CD14-positive monocyte (primary cell): ENCODE results near the gene OSBPL2. TPM values are rescaled to one million over a fixed set of nuclear protein-coding genes. Genes with fewer than 3 reads are reported as not detected.

ENCODE experiments used
- DNase-seq, 3 donors: peaks; one replicate each; pipeline ENCODE4 v3.0.0-alpha.2; 2011 to 2022
- H2AFZ ChIP-seq: 2 replicates; pipeline ENCODE4 v1.6.0; 2012; ENCODE audit warnings: mild to moderate bottlenecking, low read depth, low read length, inconsistent platforms; ENCODE audit not compliant: insufficient read depth, poor library complexity, severe bottlenecking
- H3K27ac ChIP-seq, 2 donors: 1 replicate in 1 of 2; 2 replicates in 1 of 2; pipeline ENCODE4 v1.5.1; 2012 to 2013; ENCODE audit warnings: low read length in 2 of 2, control low read depth in 1 of 2, inconsistent platforms in 1 of 2, low read depth in 1 of 2, mild to moderate bottlenecking in 1 of 2
- H3K27me3 ChIP-seq, 2 donors: one replicate each; pipeline versions ENCODE4 v1.6.0 to v1.6.1; 2011 to 2013; ENCODE audit warnings: low read length in 2 of 2; ENCODE audit not compliant: control insufficient read depth in 2 of 2, insufficient read depth in 2 of 2
- H3K36me3 ChIP-seq, 2 donors: replicated peaks in 1 of 2; 1 replicate in 1 of 2; 2 replicates in 1 of 2; pipeline versions ENCODE4 v1.5.1 to v1.6.1; 2012 to 2013; ENCODE audit warnings: low read length in 2 of 2, control low read depth in 1 of 2, inconsistent platforms in 1 of 2, mild to moderate bottlenecking in 1 of 2; ENCODE audit not compliant: insufficient read depth in 2 of 2, control insufficient read depth in 1 of 2
- H3K4me1 ChIP-seq, 2 donors: 1 replicate in 1 of 2; 2 replicates in 1 of 2; pipeline versions ENCODE4 v1.5.1 to v1.6.1; 2012 to 2013; ENCODE audit warnings: low read length in 2 of 2, control low read depth in 1 of 2, inconsistent platforms in 1 of 2, mild to moderate bottlenecking in 1 of 2, moderate library complexity in 1 of 2; ENCODE audit not compliant: insufficient read depth in 2 of 2, control insufficient read depth in 1 of 2
- H3K4me2 ChIP-seq: replicated peaks from 2 replicates; pipeline ENCODE3; 2012; ENCODE audit warnings: low read length, moderate library complexity, mild to moderate bottlenecking; ENCODE audit not compliant: poor library complexity, severe bottlenecking; ENCODE audit errors: extremely low read depth
- H3K4me3 ChIP-seq, 3 experiments: fragments of 200-600 bp in 1 of 3; sonication (generic) in 1 of 3; replicated peaks in 1 of 3; 1 replicate in 2 of 3; 2 replicates in 1 of 3; pipeline ENCODE4 v1.5.1; 2011 to 2013; ENCODE audit warnings: low read length in 3 of 3, mild to moderate bottlenecking in 3 of 3, control low read depth in 2 of 3, low read depth in 2 of 3, inconsistent platforms in 1 of 3, moderate library complexity in 1 of 3
- H3K79me2 ChIP-seq: 2 replicates; pipeline ENCODE4 v1.6.0; 2012; ENCODE audit warnings: mild to moderate bottlenecking, control low read depth, inconsistent platforms, low read length, moderate library complexity; ENCODE audit not compliant: insufficient read depth
- H3K9ac ChIP-seq: 2 replicates; pipeline ENCODE4 v1.6.0; 2017; ENCODE audit warnings: low read length, mild to moderate bottlenecking; ENCODE audit not compliant: insufficient read depth, poor library complexity, severe bottlenecking
- H3K9me3 ChIP-seq, 2 donors: replicated peaks in 1 of 2; 1 replicate in 1 of 2; 2 replicates in 1 of 2; pipeline versions ENCODE4 v1.5.1 to v1.6.1; 2012 to 2013; ENCODE audit warnings: low read length in 2 of 2, control low read depth in 1 of 2; ENCODE audit not compliant: control insufficient read depth in 1 of 2, insufficient read depth in 1 of 2
- H4K20me1 ChIP-seq: 2 replicates; pipeline ENCODE4 v1.6.0; 2012; ENCODE audit warnings: mild to moderate bottlenecking, low read length, control low read depth, moderate library complexity; ENCODE audit not compliant: insufficient read depth
- H3K27ac Mint-ChIP-seq, 7 donors: one replicate each; pipeline ENCODE4 v1.8.0; 2020; ENCODE audit warnings: mild to moderate bottlenecking in 7 of 7, mixed read lengths in 7 of 7, moderate library complexity in 6 of 7, inconsistent platforms in 2 of 7
- H3K27me3 Mint-ChIP-seq, 3 donors: one replicate each; pipeline ENCODE4 v1.8.0; 2021 to 2022; ENCODE audit warnings: low read depth in 3 of 3, mild to moderate bottlenecking in 3 of 3, mixed read lengths in 3 of 3, moderate library complexity in 3 of 3, inconsistent platforms in 1 of 3
- H3K36me3 Mint-ChIP-seq, 2 donors: one replicate each; pipeline ENCODE4 v1.8.0; 2020; ENCODE audit warnings: mixed read lengths in 2 of 2, inconsistent platforms in 1 of 2, mild to moderate bottlenecking in 1 of 2
- H3K4me1 Mint-ChIP-seq: one replicate; pipeline ENCODE4 v1.8.0; 2020; ENCODE audit warnings: mild to moderate bottlenecking, mixed read lengths
- H3K4me3 Mint-ChIP-seq, 2 donors: one replicate each; pipeline ENCODE4 v1.8.0; 2020; ENCODE audit warnings: mild to moderate bottlenecking in 2 of 2, mixed read lengths in 2 of 2, moderate library complexity in 1 of 2
- H3K9me3 Mint-ChIP-seq, 7 donors: one replicate each; pipeline ENCODE4 v1.8.0; 2020 to 2022; ENCODE audit warnings: mixed read lengths in 7 of 7, mild to moderate bottlenecking in 6 of 7, moderate library complexity in 6 of 7, inconsistent platforms in 2 of 7
- CTCF ChIP-seq: fragments of 200-600 bp; IDR thresholded peaks from one replicate; pipeline ENCODE4 v1.8.0; 2022; ENCODE audit warnings: antibody characterized with exemption, mild to moderate bottlenecking
- WGBS: methylation state at CpG from one replicate; pipeline ENCODE4 v1.1.5; 2013; ENCODE audit warnings: missing lambda C conversion rate; ENCODE audit not compliant: insufficient coverage; 5-methylcytosine and 5-hydroxymethylcytosine counted together
- intact Hi-C, 2 donors: fragments of 100-400 bp; cut with micrococcal nuclease; formaldehyde crosslinking; loops; one replicate each; pipeline versions ENCODE4 v1.15.0 to v1.15.1; 2023
- polyA plus RNA-seq, 3 donors: library from polyadenylated mRNA; depleted of rRNA in 1 of 3; unstranded in 2 of 3; stranded (reverse) in 1 of 3; fragments of 300-500 nt in 2 of 3; fragments of >200 nt in 1 of 3; fragmentation: Illumina TruSeq in 2 of 3; gene quantifications; 1 replicate in 2 of 3; 2 replicates in 1 of 3; pipeline ENCODE4 v1.2.3, GENCODE V29; 2012 to 2021

The OSBPL2 gene
- polyA plus RNA-seq, 3 donors = 12.9 to 29.1 (median 17.9) TPM

GRCh38 chr20:62246431-62246830 is 8.1 kb downstream of the OSBPL2 start:
- intact Hi-C loops = no loop called here
- Histone ChIP-seq H3K79me2 (peaks cover 90% of the 10 kb centered on the region), H3K9ac (no peak overlapping the region), H3K9me3 (no peaks in the 10 kb centered on the region), H3K27ac (no peak overlapping the region), H4K20me1 (peaks cover 100% of the 10 kb centered on the region), H3K4me3 (no peak overlapping the region), H3K36me3 (peaks cover 18 to 38% of the 10 kb centered on the region in 2 donors), H2AFZ (no peak overlapping the region), H3K27me3 (no peaks in the 10 kb centered on the region), H3K4me1 (peaks cover 3 to 5% of the 10 kb centered on the region in 2 donors), H3K4me2 (no peak overlapping the region)
- Mint-ChIP-seq H3K9me3 (no peaks in the 10 kb centered on the region), H3K4me1 (peaks cover 21% of the 10 kb centered on the region), H3K27me3 (peaks cover 0 to 4% (median 0%) of the 10 kb centered on the region in 3 donors), H3K4me3 (no peak overlapping the region), H3K27ac (peak overlapping the region in 1 of 7 donors; percentile 57), H3K36me3 (peaks cover 28 to 40% of the 10 kb centered on the region in 2 donors)
- 95% methylated on average over 7 of the region's 8 CpGs for WGBS
- no peak for TF ChIP-seq CTCF
- no peak for DNase-seq

GRCh38 chr20:62246872-62247652 is 8.7 kb downstream of the OSBPL2 start:
- Histone ChIP-seq H3K4me1 (no peaks in the 10 kb centered on the region), H3K27me3 (no peaks in the 10 kb centered on the region), H3K9ac (no peak overlapping the region), H2AFZ (no peak overlapping the region), H3K79me2 (peaks cover 90% of the 10 kb centered on the region), H3K4me2 (no peak overlapping the region), H4K20me1 (peaks cover 100% of the 10 kb centered on the region), H3K27ac (no peak overlapping the region), H3K36me3 (peaks cover 16 to 33% of the 10 kb centered on the region in 2 donors), H3K4me3 (no peak overlapping the region), H3K9me3 (no peaks in the 10 kb centered on the region)
- H3K9me3 Mint-ChIP-seq = no peaks in the 10 kb centered on the region
- peaks cover 23 to 34% of the 10 kb centered on the region in 2 donors for H3K36me3 Mint-ChIP-seq
- intact Hi-C loops = no loop called here
- no peak for DNase-seq
- peak overlapping the region in 1 of 7 donors; percentile 40 for H3K27ac Mint-ChIP-seq
- no peak for TF ChIP-seq CTCF
- H3K4me1 Mint-ChIP-seq = peaks cover 15% of the 10 kb centered on the region
- 93% methylated on average over 20 of the region's 22 CpGs for whole genome bisulfite sequencing
- peaks cover 0 to 4% (median 2%) of the 10 kb centered on the region in 3 donors for H3K27me3 Mint-ChIP-seq
- no peak overlapping the region for H3K4me3 Mint-ChIP-seq
